ENCODE data around the gene GLYR1.
"Not testable (repeated sequence)": the region's sequence is repeated elsewhere in the genome, so short reads cannot be mapped to it uniquely, and the experiment has no call there.

The GLYR1 gene

GRCh38 chr16:4787627-4788482 lies 59.2 kb downstream of the GLYR1 start, which contains the start of gene SEPTIN12:
SEPTIN12 (minus strand) TSS chr16:4788345; CDS start chr16:4787645, 700 bp downstream.
- no peak for DNase-seq (ENCODE audit: low spot score)

GRCh38 chr16:4787068-4787467 lies 60.0 kb downstream of the GLYR1 start:
- no peak for DNase-seq (ENCODE audit: low spot score)

GRCh38 chr16:4785758-4786433 lies 61.2 kb downstream of the GLYR1 start:
- no peak for DNase-seq (ENCODE audit: low spot score)

GRCh38 chr16:4784444-4784987 lies 62.6 kb downstream of the GLYR1 start:
- DNase-seq (ENCODE audit: low spot score): not testable (repeated sequence)

GRCh38 chr16:4783951-4784336 lies 63.1 kb downstream of the GLYR1 start:
- DNase-seq (ENCODE audit: low spot score): no peak

GRCh38 chr16:4783251-4783950 lies 63.7 kb downstream of the GLYR1 start:
- DNase-seq (ENCODE audit: low spot score): no peak

- DNase-seq (ENCODE audit: low spot score): no peak
Observed at GRCh38 chr16:4780235-4780634, 66.9 kb downstream of the GLYR1 start.

GRCh38 chr16:4778050-4778392 lies 69.1 kb downstream of the GLYR1 start:
- no peak for DNase-seq (ENCODE audit: low spot score)

GRCh38 chr16:4777339-4778049 lies 69.6 kb downstream of the GLYR1 start:
- DNase-seq (ENCODE audit: low spot score): no peak

- DNase-seq (ENCODE audit: low spot score): no peak
Observed at GRCh38 chr16:4776141-4776705, 70.9 kb downstream of the GLYR1 start.

- no peak for DNase-seq (ENCODE audit: low spot score)
Observed at GRCh38 chr16:4775005-4775404, 72.1 kb downstream of the GLYR1 start.

GRCh38 chr16:4772351-4772750 lies 74.7 kb downstream of the GLYR1 start:
- DNase-seq (ENCODE audit: low spot score): no peak

GRCh38 chr16:4771646-4772045 lies 75.4 kb downstream of the GLYR1 start:
- DNase-seq (ENCODE audit: low spot score): no peak

- no peak for DNase-seq (ENCODE audit: low spot score)
Observed at GRCh38 chr16:4769306-4769638, 77.8 kb downstream of the GLYR1 start.

GRCh38 chr16:4768549-4769305 lies 78.4 kb downstream of the GLYR1 start:
- DNase-seq (ENCODE audit: low spot score): peak; percentile 88

GRCh38 chr16:4767872-4768548 lies 79.1 kb downstream of the GLYR1 start:
- no peak for DNase-seq (ENCODE audit: low spot score)

GRCh38 chr16:4766875-4767628 lies 80.0 kb downstream of the GLYR1 start, which contains the start of gene ZNF500:
ZNF500 (minus strand) TSS chr16:4767162; CDS start chr16:4765978, 1,184 bp downstream.
- DNase-seq (ENCODE audit: low spot score): peak; percentile 97

GRCh38 chr16:4765511-4766474 lies 81.3 kb downstream of the GLYR1 start:
- no peak for DNase-seq (ENCODE audit: low spot score)

All from CD4-positive, alpha-beta T cell treated with Interleukin-15 for 4 hours (primary cell).